HG02571 (cell line): ENCODE measurements around the gene PLIN1.

ENCODE experiments used
- ATAC-seq: cut with Tn5 transposase; IDR thresholded peaks from one replicate; pipeline ENCODE4 v1.9.1; 2021; ENCODE audit warnings: mild to moderate bottlenecking, moderate library complexity; ENCODE audit not compliant: unreplicated experiment

The PLIN1 gene

DNA sequence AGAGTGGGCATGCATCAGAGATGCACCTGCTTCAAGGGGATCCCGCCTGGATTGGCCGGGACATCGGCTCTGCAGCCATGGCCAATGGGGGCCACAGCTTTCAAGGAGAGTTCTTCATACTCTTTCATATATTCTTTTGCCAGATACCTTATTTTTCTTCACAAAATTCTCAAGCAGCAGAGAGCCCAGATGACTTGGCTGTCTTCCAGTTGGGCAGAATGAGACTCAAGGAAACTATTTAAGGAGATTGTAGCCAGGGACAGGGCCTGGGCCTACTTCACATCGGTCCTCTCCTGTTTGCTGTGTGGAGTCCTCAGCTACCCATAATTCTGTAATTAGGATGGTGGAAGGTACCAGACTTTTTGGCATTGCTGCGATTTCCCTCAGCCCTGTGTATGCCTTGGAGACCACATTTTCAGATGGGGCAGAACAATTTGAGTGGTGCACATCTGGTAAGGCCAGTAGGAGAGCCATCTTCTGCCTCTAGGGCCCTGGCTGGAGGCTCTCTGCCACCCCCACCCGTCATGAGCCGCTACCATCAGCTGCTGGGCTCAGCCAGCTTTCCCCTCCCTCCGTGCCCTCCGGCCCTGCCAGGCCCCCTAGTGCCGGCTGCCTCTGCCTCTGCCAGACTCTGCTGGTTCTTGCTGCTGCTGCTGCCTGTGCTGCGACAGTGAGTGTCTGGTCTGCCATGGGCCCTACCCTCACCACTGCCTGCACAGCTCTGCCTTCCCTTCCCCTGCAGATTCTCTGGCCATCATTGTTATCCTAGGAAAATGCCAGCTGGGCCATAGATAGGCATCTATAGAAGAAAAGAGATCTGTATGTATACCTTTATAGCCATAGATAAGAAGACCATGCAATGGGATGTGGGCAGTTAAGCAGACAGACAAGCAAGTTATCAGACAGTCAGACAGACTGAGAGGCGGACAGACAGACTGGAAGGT is 6.7 kb downstream of the PLIN1 start:
- ATAC-seq = no peak

DNA sequence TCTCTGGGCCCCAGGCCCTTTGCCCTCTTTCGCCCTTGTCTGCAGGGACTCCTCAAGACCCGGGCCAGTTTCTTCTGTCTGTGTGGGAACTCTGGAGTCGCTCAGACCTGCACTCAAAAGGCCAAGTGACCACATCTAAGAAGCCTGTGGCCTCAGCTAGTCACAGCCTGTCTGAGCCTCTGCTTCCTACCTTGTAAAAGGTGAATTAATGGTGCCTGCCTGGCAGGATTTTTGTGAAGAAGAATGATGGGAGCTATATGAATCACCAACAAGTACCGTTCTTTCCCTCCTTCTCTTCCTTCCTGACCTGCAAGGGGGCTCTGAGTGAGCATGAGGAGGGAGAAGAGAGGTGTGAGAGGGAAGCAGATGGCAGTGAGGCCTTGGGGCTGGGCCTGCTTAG is 7.5 kb downstream of the PLIN1 start:
- no peak for ATAC-seq

DNA sequence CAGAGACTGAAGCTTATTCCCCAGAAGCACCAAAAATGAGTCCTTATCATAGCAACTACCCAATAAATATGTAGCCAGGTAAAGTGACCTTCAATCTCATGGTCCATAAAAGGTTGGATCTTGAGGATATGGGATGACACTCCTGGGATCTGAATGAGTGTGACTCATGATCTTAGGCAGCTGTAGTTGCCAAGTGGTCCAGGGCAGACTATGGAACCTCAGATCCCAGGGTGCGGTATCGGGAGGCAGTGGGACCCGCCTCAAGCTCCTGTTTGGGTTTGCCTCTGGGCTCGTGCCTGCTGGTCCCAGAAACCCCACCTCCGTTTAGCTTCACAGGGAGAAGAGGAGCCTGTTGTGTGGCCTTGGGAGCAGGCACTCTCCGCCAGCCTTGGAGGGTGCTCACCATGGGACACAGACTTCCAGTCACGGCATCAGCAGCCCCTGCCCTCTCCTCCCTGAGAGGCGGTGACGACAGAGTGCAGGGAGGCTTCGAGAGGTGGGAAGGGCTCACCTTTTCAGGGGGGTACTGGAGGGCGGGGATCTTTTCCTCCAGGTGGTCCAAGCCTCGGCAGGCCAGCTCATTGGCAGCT is 8.1 kb downstream of the PLIN1 start:
- no peak for ATAC-seq

DNA sequence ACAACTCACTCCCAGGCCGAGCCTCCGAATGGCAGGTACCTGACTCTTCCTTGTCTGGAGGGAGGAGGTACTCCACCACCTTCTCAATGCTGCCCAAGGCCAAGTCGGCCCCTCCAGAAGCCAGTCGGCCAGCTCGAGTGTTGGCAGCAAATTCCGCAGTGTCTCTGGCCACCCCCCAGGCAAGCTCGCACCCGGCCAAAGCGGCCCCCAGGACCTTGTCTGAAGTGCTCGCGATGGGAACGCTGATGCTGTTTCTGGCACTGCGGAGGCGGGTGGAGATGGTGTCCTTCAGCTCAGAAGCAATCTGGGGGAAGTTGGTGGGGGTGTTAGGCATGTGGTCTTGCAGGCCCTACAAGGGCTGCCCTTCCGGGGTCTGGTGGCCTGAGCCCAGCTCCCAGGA is 9.2 kb downstream of the PLIN1 start:
- ATAC-seq = no peak

DNA sequence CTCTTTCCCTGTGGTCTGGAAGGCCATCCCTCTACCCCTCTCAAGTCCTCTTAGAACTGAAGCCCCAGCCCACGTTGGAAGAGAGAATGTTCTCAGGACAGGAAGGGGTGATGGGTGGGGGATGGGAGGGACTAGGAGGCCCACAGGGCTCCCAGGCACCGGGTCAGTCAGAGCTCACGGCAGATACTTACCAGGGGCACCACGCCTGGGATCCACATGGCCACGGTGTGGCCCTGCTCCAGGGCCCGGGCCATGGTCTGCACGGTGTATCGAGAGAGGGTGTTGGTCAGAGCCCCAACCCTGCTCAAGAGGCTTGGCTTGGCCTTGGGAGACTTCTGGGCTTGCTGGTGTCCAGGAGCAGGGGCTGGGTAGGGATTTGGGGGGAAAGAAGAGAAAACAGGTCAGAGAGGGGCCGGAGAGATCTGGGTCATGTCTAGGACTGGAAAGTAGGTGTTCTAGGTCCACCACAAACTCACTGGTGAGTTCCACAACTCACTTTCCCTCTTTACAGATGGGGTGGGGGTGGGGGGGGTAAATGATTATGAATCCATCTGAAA is 9.8 kb downstream of the PLIN1 start:
- ATAC-seq = no peak

DNA sequence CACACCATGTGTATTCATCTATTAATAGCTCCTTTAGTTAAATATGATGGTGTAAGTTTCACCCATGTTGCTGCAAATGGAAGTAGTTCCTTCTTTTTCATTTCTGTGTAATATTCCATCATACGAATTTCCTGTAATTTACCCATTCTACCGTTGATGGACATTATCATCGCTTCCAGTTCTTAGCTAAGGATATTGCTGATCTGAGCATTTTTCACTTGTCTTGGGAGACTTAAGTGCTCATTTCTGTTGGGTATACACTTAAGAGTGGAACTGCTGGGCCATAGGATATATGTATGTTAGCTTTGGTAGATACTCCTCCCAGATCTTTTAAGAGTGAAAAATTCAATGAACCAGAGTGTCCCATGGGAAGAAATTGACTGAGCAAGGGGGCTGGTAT is 11.0 kb downstream of the PLIN1 start:
- ATAC-seq = no peak

DNA sequence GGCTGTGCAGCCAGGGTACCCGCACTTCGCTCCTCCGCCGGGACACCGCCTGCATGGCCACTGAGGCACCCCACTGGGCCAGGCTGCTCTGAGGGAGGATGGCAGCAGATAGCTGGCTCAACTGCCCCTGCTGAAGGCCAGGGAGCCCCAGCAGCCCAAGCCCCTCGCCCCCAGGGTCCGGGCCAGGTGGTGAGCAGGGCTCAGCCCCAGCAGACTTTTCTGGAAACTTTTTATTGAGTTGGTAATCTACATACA is 11.5 kb downstream of the PLIN1 start:
- ATAC-seq = no peak

DNA sequence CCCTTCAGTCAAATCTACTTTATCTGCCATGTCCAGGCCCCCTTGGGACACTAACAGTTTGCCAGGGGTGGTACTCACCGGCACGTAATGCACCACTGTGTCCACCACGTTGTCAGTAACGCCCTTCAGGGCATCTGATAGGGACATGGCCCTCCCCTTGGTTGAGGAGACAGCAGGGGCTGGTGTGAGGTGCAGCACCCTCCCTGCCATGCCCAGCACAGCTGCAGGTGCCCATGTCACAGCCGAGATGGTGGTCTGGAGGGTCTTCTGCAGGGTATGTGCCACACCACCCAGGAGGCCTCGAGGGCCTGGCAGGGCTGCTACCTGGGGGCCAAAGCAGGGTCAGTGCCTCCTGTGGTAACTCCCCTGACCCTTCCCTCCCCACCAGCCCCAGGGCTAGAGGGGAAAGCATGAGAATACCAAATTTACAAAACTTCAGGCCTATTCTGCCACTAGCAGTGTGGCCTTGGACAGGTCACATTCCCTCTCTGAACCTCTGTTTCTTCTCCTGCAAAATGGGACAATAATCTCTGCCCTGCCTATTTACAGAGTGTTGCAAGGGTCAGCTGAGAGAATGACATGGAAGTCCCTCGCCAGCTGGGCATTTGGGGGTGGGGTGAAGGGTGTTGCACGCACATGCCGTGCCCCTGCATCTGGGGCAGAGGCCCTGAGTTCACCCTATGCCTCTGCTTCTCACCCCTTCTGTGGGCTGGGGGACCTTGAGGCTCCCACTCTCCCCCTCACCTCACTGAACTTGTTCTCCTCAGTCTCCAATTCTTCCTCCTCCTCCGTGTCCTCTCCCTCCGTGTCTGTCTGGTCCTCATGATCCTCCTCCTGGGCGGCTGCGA is 12.1 kb downstream of the PLIN1 start:
- no peak for ATAC-seq

DNA sequence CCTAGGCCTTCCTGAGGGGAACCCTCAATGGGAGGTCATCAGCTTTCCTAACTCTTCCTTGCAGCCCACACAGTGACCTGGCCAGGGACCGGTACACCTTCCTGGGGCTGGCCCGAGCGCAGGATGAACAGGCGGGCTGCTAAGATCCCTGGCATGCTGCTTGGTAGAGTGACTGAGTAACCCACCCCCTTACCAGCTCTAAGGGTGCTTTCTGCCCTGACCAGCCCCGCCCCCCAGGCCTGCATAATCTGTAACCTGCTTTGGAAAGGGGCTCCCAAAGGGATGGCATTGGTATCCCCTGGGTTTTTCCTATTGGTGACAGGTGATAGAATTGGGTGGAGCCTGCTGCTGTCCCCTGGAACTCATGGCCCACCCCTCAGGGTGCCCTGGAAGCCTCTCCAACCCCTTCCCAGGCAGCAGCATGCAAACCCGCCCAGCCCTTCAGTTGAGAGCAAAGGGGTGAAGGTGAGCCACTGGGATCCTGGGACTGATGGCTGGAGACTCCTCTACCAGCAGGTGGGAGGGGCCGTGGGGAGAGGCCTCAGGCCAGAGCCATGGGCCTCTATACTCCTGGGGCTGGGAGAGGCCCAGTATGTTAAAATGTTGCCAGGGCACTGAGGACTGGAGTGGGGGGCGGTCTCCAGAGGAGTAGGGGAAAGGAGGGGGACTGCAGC is 12.8 kb downstream of the PLIN1 start:
- ATAC-seq = no peak

DNA sequence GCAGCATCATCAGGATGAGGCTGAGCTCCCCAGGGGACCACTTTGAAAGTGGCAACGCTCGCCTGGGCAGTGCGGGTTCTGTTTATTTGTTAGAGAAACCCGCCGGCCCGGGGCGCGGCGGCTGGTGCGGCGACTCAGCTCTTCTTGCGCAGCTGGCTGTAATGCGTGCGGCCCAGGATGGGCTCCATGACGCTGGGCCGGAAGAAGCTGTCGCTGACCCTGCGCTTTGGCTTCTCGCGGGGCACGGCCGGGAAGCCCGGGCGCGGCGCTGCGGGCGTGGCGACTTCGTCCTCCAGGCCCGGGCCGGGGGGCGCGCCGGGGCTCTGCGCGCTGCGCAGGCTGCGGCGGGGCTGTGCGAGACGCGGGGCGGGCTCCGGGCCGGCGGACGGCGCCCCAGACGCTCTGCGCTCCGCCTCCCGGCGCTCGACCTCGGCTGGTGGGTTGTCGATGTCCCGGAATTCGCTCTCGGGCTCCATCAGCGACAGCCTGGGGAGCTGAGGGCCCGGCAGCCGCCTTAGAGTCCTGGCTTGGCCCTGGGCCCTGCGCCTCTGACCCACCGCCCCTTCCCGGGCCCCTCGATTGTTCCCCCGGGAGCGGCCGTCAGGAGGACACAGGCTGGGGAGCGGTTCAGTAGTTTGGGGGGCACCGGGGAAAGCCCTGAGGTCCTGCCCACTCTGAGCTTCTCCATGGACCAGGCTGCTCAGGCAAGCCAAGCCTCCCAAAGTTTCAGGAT is 13.6 kb downstream of the PLIN1 start:
- ATAC-seq = no peak

DNA sequence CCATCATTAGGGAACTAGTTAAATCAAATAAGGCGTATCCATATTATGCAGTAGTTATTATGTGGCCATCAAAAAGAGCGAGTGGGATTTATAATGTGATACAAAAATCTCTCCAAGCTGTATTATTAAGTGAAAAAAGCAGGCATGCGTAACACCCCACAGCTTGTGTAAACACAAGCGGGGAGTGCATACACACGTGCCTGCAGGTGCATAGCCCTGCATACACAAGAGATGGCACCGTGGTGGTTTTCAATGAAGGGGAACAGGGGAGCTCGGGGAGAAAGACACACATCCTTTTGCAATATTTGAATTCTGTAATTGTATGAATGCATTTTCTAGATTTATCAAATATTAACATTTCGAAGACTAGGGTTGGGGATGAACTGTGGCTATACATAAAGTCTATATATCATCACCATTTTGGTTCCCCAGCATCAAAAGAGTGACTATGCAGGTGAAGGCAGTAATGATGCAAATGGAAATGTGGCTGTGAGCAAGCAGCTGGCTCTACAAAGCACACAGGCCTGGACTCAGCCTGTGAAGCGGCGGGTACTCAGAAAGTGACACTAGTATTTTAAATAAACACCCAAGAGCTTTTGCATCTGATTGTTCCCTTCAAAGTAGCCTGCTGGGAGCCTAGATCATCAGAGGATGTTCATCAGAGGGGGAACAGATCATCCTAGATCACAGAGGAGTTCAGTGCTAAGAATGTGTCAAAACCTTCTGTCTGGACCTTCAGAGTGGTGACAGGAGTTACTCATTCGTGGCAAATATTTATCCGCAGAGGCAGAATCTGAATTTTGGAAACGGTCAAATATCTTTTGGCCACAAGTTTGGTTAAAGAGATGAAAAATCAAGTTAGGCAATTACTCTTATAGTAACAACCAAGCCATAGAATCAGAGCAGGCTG is 14.5 kb downstream of the PLIN1 start:
- no peak for ATAC-seq

DNA sequence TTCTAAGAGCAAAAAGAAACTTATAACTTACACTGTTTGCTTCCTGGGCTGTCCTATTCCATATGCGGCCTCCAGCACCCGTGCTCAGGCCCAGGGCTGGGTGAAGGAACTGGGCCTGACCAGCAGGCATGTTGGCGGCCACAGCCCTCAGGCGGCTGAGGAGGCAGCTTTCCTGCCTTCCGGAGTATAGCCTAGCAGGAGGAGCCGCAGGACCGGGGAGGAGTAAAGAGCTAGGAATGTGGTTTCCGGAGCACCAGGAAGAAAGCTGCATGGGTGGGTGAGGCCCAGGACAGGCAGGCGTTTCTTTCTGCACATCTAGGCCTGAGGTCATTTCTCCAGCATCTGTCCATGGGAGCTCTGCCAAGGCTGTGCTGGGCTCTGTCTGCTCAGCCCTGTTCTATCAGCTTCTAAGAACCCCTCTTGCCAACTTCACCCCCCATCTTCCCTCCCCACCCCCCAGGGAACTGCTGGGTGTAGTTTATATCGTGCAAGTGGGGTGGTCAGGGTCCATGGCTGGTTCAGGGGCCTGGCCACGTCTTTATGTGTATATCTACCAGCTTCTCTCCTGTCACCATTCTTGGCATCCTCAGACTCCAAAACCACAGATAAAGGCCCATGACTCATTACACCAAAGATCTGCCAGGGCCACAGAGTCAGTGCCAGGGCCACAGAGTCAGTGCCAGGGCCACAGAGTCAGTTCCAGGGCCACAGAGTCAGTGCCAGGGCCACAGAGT is 16.1 kb downstream of the PLIN1 start:
- ATAC-seq = no peak

DNA sequence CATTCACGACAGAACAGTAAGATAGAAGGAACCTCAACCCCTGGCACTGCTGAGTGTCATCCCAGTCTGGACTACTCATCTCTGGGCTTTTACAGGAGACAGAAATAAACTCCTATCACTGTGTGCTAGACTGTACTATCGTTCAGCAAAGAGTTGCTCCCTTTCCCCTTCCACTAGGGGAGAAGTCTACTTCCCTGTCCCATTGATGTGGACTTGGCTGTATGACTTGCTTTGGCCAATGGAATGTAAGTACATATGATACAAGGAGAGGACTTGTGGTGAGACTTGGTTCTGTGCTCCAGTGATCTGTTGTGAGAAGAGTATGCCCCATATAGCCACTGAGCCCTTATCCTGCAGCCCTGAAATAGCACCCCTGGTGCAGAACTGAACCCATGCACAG is 18.6 kb downstream of the PLIN1 start:
- ATAC-seq = no peak

DNA sequence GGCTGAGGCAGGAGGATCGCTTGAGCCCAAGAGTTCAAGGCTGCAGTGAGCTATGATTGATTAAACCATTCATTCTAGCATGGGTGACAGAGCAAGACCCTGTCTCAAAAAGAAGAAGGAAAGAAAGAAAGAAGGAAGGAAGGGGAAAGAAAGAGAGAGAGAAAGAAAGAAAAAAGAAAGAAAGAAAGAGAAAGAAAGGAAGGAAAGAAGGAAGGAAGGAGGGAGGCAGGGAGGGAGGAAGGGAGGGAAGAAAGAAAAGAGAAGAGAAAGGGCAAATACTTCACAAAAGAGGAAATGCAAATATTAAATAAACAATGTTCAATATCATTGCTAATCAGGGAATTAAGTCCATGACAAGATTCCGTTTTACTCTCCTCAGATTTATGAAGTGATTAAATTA is 19.9 kb downstream of the PLIN1 start:
- no peak for ATAC-seq

DNA sequence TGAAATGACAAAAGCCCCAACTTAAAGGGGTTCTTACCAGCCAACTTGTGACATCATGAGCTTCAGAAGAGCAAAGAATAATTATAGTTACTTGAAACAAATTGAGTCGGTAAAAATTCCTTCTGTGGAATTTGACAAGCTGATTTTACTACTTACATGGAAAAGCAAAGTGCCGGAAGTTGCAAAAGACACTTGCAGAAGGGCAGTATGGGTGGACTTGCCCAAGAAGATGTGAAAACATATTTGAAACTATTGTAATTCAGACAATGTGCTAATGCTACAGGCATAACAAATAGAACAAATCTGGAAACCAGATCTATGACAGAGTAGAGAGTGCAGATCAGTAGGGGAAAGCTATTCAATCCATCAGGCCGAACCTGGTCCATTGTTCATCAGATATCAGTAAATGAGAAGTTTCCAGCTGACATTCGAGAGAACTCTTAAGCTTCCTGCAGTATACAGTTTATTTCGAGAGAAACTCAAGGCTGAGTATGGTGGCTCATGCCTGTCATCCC is 21.4 kb downstream of the PLIN1 start:
- ATAC-seq = no peak

DNA sequence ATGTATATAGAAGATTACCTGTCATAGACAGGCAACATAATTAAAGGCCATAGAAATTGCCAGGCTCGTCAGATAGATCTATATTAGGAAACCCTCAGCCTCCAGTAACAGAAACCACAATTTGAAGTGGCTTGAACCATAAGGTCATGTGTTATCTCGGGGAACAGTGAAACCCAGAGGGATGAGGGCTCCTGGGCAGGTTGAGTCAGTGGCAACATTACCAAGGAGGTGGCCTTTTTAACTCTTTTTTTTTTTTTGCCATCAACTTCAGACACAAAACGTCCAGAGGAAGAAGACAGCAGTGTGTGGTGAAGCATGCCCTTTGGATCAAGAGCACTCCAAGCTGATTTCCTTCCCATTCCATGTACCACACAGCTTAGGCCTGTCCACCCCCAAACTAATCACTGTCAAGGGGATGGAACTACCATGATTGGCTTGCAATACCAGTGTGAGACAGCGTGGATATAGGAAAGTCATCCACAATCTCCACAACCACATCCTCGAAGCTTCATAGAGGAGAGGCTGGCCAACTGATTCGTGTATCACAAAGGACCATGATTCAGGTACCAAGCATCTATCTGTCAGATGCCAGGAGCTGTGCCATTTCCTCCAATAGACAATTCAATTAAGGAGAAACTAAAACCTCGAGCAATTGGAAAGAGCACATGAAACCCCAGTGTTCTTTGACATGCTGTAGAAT is 22.9 kb downstream of the PLIN1 start:
- ATAC-seq = no peak

DNA sequence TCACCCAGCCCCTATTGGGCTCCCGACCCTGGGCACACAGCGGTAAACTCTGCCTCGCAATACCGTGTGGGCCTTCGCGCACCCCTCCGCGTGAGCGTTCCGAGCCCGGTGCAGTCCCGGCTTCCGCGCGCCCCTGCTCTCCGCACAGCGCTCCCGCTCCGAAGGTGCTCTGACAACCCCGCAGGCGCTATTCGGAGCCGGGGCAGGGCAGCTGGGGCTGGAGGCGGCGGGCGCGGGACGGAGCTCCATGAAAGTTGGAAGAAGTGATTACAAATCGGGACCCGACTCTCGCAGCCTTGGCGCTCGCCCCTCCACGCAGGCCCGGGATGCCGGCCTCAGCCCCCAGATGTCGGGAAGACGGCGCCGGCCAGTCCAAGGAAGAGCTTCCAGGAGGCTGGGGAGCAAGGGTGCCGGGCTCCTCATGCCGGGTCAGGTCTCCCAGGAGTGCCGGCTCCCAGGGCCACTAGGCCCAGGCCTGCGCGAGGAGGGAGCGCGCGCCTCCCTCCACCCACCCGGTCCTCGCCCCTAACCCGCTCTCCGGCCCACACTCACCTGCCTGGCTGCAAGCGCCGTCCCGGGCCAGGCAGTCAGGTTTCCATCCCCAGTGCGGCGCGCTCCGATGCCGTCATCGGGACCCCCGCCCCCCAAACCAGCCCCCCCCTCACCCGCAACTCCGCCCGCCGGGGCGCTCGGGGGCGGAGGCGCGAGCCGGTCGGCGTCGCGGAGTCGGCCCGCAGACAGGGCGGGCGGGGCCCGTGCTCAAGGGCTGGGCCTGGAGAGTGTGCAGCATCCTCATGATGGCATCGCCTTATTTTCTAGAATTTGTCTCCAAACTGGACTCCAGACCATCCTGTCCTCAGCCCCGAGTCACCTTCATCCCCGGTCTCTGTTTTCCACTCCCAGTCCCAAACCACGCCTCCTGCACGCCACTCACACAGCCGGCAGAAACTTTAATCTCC is 24.0 kb downstream of the PLIN1 start, which contains the start of gene KIF7:
KIF7 (minus strand) TSS at position 621 of the 959 bp plus-strand sequence. CDS start 2,537 bp downstream, outside the sequence.
- no peak for ATAC-seq
